Skin of body (tissue), 2 donors: Measurements from ENCODE around the gene IGFBP5. TPM values are rescaled to one million over a fixed set of nuclear protein-coding genes. Genes with fewer than 3 reads are reported as not detected.

Source experiments
- DNase-seq: peaks from one replicate; lab custom pipeline; 2025; lab: John Stamatoyannopoulos, UW
- total RNA-seq: library from RNA; depleted of rRNA; stranded (reverse); fragments of >200 nt; gene quantifications from one replicate; pipeline ENCODE4 v1.2.3, GENCODE V29; 2014

The IGFBP5 gene
- total RNA-seq, 1 donor from 2014 or later = 246 TPM

DNA sequence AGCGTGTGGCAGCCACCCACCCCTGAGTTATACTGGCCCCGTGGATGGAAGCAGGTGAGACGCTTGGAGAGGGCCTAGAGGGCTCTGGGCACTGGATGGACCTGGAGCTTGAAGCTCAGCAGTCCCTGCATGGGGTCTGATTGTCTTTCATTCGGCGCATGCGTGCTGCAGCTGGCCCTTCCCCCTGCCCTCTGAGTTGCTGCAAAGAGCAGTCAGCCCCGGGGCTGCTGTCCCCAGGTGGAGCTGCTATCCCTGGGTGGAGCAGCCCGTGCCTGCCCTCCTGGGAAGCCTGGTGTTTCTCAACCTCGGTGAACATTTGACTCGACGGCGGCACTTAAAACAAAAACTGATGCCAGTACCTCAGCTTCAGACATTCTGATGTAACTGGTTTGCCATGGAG, 29.6 kb downstream of the IGFBP5 start:
- no peak for DNase-seq

- peak; percentile 35 for DNase-seq
Observed at GRCh38 chr2:216665242-216665641, 30.1 kb downstream of the IGFBP5 start.

GRCh38 chr2:216664593-216665034, 30.7 kb downstream of the IGFBP5 start:
- DNase-seq = no peak

DNA sequence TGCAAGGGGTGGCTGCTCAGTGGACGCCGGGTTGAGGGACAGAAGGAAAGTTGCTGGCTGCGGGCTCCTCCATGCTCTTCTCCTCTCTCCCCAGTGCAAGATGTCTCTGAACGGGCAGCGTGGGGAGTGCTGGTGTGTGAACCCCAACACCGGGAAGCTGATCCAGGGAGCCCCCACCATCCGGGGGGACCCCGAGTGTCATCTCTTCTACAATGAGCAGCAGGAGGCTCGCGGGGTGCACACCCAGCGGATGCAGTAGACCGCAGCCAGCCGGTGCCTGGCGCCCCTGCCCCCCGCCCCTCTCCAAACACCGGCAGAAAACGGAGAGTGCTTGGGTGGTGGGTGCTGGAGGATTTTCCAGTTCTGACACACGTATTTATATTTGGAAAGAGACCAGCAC, 31.5 kb downstream of the IGFBP5 start:
- DNase-seq = no peak

DNA sequence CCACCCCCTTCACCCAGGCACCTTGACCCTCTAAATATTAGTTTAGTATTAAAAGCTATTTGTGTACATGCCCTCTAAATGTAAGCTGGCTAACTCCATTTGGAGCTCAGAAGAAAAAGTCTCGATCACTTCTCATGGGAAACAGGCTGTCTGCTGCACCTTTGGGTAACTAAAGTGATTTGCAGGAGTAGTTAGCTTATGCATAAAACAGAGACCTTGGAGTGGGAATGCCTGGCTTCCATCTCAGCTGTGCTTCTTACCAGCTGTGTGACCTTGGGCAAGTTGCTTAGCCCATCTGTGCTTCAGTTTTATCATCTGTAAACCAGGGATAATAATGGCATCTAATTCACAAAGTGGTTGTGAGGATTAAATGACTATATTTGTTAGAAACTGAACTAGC, 32.2 kb downstream of the IGFBP5 start:
- no peak for DNase-seq

DNA sequence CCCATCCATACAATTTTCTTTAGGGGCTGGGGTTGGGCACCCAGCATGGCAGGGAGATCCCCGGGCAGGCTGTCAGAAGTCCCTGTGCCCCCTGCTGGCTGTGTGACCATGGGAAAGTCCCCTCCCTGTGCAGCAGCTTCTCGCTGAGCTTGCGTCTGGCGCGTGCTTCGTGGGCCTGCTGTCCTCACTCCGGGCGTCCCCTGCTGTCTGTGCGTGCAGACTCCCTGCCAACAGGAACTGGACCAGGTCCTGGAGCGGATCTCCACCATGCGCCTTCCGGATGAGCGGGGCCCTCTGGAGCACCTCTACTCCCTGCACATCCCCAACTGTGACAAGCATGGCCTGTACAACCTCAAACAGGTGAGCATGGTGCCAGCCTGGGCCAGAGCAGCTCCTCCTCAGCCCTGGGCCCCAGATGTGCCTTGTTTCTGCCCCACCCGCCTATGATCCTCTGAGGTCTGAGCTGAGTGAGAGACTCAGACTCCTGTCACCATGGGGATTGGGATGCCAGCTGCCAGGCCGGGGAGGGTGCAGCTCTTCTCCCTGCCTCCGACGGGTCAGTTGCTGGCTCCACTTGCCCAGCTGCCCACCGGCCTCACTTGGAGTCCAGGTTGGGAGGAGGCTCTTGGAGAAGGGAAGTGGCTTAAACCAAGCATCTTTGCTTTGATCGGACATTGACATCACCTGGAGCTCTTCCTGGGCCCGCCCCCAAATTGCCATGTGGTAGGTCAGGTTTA, 33.5 kb downstream of the IGFBP5 start:
- DNase-seq = no peak

- no peak for DNase-seq
Observed at GRCh38 chr2:216661051-216661450, 34.3 kb downstream of the IGFBP5 start.

- no peak for DNase-seq
Observed at GRCh38 chr2:216660496-216660895, 34.9 kb downstream of the IGFBP5 start.

GRCh38 chr2:216659276-216659675, 36.1 kb downstream of the IGFBP5 start:
- no peak for DNase-seq

GRCh38 chr2:216658757-216659156, 36.6 kb downstream of the IGFBP5 start:
- no peak for DNase-seq

- no peak for DNase-seq
Observed at GRCh38 chr2:216657980-216658379, 37.4 kb downstream of the IGFBP5 start.

DNA sequence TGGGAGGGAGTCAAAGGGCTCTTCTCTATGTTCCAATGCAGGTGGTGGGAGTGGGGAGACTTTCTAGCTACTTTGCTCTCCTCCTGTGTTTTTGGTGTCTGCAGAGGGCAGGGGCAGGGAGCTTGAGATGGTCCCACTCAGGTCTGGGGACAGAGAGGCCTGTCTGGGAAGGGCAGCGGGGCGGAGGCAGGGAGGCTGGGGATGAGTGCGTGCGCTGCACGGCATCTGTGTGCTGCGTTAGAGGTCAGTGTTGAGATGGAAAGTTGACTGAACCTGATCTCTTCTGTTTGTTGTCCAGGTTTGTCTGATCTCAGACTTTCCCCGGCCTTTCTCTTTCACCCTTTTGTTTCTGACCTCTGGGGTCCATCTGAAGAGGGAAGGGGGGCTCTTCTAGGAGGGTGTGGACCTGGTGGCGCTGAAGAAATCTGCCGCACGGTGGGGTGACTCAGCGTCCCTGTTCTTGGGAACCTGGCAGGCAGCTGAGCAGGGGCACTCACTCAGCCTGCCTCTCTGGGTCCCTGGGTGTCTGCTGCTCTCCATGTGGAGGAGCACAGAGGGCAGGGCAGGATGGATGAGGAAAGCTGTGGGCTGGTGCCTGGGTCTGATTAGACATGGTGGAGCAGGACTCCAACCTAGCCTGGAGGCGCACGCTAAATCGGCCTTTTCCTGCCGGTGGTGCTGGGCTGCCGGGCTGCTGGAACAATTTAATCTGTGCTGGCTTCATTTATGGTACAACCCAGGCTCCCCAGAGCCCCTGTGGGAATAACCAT, 38.1 kb downstream of the IGFBP5 start:
- DNase-seq = no peak

DNA sequence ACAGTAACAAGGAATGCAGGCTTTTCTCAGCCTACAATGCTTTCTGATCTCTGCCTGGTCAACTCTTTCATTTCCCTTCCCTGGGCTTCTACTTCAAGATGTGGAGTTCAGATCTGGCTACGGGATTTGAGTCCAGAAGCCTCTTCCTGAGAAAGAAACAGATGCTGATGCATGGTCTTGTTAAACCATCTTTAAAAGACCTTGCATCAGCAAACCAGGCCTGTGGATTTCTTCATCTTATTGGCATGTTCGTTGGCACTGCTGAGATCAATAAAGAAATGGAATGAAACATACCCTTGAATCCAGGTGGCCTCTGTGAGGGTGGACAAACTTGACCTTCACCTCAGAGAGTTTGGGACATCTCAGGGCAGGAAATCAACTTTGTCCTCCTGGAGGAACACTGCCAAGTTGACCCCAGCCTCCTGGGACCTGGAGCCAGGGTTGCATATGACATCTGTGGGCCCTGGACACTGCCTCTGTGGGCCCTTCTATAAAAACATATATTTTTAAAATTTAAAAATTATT, 40.8 kb downstream of the IGFBP5 start:
- no peak for DNase-seq

DNA sequence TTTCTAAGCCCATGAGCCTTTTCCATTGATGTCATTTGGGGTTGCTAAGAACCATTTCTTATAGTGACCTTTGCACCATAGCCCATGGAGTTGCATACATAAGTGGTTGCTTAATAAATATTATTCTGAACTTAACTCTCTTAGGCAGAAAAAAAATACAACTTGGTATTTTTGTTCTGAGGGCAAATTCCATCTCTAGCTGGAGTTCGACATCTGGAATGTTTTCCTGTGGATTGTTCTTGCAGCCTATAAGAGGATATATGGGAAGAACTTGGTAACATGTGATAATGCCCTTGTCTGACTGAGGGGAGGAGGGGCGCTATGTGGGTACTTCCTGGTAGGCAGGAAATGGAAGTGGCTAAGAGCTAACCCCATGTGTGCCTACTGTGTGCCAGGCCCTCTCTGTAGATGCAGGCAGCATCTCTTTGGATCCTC, 41.4 kb downstream of the IGFBP5 start:
- DNase-seq = peak; percentile 49

DNA sequence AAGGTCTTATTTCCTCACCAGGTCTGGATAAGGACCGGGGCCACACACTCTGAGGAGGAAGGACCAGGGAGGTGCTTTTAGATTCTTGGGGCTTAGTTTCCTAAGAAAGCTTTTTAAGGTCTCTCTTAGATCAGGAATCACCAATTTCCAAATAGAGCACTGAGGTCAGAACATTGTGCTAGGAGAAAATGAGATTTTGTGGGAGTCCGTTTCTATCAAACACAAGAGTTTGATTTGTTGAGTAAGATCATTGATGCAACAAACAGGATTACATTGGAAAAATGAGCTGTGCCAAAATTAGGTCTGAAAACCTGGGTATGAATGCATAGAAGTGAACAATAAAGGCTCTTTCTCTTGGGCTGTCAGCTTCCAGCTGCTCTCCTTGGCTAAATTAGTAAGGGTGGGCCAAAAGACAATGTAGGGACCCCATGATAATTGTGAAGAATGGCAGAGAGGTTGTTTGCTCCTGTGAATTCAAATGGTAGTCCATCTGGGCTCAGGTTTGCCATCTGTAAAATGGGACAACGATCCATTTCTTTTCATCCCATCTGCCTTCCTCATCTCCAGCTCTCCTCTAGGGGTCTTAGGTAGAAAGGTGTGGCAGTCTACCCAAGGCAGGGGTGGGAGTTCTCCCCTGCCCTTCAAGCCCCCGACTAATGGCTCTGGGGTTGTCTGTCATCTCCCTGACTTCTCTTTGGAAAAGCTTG, 42.1 kb downstream of the IGFBP5 start:
- DNase-seq = no peak

DNA sequence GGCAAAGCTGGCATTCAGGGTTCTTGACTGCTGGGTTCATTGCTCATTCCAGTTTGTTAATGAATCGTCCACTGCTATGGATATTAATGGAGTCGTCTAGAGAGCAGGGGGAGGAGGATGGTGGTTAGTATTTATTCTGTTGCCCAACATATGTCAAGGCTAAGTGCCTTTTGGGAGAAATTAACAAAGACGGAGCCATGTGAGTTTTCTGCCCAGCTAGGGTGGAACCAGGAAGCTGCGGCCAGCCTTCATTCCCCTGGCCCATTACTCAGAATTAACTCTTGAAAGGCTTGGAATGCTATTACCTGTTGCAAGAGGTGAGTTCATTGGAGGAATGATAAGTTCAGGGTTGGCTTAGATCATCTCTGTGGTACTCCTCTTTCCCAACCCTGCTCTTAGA, 42.8 kb downstream of the IGFBP5 start:
- DNase-seq = no peak

- DNase-seq = peak; percentile 43
Observed at GRCh38 chr2:216651351-216651881, 43.9 kb downstream of the IGFBP5 start.

GRCh38 chr2:216650626-216651257, 44.6 kb downstream of the IGFBP5 start:
- no peak for DNase-seq

DNA sequence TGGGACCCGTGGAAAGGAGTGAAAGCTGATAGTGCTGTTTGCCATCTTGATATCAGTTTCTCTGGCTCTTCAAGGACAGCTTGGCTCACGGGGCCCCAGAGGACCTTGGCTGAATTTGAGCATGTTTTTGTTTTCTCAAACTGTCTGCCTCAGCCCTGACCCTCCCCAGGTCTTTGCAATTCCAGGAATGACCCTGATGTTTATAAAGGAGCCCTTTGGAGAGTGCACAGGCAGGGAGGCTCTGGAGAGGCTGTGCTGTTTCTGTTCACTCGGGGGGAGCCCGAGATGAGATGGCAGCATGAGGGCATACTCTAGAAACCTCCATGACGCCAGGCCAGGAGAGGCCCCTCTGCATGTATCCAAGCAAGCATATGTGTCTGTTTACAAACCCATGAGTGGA, 45.8 kb downstream of the IGFBP5 start:
- no peak for DNase-seq

DNA sequence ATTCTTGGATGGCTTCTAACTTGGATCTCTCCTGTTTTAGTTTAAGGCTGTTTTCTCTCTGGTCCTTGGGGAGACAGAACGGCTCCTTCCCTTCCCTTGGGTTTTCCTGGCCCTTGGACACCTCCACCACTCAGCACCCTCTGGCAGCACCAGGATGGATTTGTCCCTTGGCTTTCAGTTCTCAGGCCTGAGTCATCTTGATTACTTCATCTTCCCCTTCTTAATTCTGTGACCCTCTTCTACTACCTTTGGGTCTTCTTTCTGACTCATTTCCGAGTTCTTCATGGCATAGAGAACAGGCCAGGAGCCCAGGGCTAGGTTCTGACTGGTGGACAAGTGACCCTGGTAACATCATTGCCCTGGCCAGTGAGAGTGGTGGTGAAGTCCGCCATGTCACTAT, 47.2 kb downstream of the IGFBP5 start:
- no peak for DNase-seq

- no peak for DNase-seq
Observed at GRCh38 chr2:216646116-216646515, 49.2 kb downstream of the IGFBP5 start.
